ENCODE measurements around the gene NPL.

Gene NPL

DNA sequence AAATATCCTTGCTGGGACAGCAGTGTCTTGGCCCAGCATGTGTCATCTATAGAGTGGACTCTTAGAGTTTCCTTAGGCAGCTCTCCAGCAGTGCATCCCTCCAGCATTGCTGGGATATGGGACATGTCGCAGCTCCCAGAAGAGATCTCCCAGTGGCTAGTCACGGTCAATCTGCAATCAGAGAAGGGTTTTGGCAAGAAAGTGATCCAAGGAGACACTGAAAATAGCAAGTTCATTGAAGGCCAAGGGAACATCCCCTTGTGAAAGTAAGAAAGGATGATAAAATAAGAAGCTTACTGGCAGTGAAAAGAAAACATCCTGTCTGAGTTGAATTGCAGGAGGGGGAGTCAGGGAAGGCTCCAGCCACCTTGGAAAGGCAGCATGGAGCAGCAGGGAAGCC is 19.3 kb upstream of the NPL start:
- no peak overlapping the region for H3K4me2 ChIP-seq (ENCODE audit: low read length)
- no peak overlapping the region for H3K4me3 ChIP-seq (ENCODE audit: low read depth, low read length, poor library complexity, severe bottlenecking)
- TF ChIP-seq, protein P1, sequence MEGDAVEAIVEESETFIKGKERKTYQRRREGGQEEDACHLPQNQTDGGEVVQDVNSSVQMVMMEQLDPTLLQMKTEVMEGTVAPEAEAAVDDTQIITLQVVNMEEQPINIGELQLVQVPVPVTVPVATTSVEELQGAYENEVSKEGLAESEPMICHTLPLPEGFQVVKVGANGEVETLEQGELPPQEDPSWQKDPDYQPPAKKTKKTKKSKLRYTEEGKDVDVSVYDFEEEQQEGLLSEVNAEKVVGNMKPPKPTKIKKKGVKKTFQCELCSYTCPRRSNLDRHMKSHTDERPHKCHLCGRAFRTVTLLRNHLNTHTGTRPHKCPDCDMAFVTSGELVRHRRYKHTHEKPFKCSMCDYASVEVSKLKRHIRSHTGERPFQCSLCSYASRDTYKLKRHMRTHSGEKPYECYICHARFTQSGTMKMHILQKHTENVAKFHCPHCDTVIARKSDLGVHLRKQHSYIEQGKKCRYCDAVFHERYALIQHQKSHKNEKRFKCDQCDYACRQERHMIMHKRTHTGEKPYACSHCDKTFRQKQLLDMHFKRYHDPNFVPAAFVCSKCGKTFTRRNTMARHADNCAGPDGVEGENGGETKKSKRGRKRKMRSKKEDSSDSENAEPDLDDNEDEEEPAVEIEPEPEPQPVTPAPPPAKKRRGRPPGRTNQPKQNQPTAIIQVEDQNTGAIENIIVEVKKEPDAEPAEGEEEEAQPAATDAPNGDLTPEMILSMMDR (IDR thresholded peaks at IDR 0.05; ENCODE audit: low read length): no peak
- TF ChIP-seq EZH2 (IDR thresholded peaks at IDR 0.05; ENCODE audit: borderline replicate concordance, low read length): no peak
- H3K27ac ChIP-seq (ENCODE audit: low read depth, low read length, poor library complexity, severe bottlenecking): no peak overlapping the region
- H3K79me2 ChIP-seq (ENCODE audit: insufficient read depth, low read length): no peaks in the 10 kb centered on the region
- H3K27me3 ChIP-seq (ENCODE audit: insufficient read depth, low read length): no peaks in the 10 kb centered on the region
- no peaks in the 10 kb centered on the region for H3K4me1 ChIP-seq (ENCODE audit: insufficient read depth, low read length, severe bottlenecking)
- H3K9ac ChIP-seq (ENCODE audit: low read length): no peak overlapping the region
- H3F3A ChIP-seq (ENCODE audit: insufficient read depth, low read length): no peaks in the 10 kb centered on the region
- no peak overlapping the region for H2AFZ ChIP-seq (ENCODE audit: low read length)
- no peaks in the 10 kb centered on the region for H4K20me1 ChIP-seq (ENCODE audit: insufficient read depth, low read length)
- H3K9me2 ChIP-seq (ENCODE audit: low read depth, low read length): no peaks in the 10 kb centered on the region
- no peaks in the 10 kb centered on the region for H3K9me3 ChIP-seq (ENCODE audit: low read length)
- no peaks in the 10 kb centered on the region for H3K36me3 ChIP-seq (ENCODE audit: insufficient read depth, low read length)

DNA sequence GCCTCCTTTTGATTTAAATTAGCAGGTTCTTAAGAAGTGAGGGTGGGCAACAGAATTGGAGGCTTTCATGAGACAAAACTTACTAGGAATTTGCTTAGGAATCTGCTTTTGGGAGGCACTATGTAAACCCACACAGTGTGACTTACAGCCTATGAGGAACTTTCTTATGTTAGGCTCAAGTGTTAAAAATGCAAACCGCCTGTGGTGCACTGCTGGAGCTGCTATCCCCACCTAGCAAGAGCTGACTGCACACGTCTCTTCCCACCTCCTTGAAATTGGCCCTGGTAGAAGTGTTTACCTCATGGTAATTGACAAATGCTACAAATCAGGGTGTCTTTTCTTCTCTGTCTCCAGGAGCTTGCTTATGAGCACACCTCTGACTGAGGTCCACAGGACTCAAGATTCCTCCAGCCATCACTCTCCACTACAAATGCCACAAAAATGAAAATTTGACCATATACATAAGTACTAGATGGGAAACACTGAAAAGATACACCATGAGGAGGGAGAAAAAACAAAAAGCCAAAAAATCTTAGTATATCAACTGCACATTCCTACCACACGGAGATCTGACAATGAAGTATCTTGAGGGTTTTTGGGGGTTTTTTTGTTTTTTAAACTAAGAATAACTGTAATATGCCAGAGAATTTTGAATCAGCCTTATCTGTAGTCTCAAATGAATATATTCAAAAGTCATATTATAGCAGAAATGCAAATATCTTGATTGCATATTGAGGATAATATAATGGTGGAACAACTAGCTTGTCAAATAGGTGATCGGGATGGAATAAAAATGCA is 18.2 kb upstream of the NPL start:
- Histone ChIP-seq H3K4me1 (ENCODE audit: insufficient read depth, low read length, severe bottlenecking) (no peaks in the 10 kb centered on the region), H3K79me2 (ENCODE audit: insufficient read depth, low read length) (no peaks in the 10 kb centered on the region), H3K4me3 (ENCODE audit: low read depth, low read length, poor library complexity, severe bottlenecking) (no peak overlapping the region), H3K4me2 (ENCODE audit: low read length) (no peak overlapping the region), H3K9ac (ENCODE audit: low read length) (no peak overlapping the region), H3K9me2 (ENCODE audit: low read depth, low read length) (no peaks in the 10 kb centered on the region), H3K9me3 (ENCODE audit: low read length) (no peaks in the 10 kb centered on the region), H4K20me1 (ENCODE audit: insufficient read depth, low read length) (no peaks in the 10 kb centered on the region), H3K27me3 (ENCODE audit: insufficient read depth, low read length) (no peaks in the 10 kb centered on the region), H2AFZ (ENCODE audit: low read length) (no peak overlapping the region), H3K36me3 (ENCODE audit: insufficient read depth, low read length) (no peaks in the 10 kb centered on the region), H3F3A (ENCODE audit: insufficient read depth, low read length) (no peaks in the 10 kb centered on the region), H3K27ac (ENCODE audit: low read depth, low read length, poor library complexity, severe bottlenecking) (no peak overlapping the region)
- TF ChIP-seq EZH2 (IDR thresholded peaks at IDR 0.05; ENCODE audit: borderline replicate concordance, low read length): no peak
- TF ChIP-seq, protein P1 (IDR thresholded peaks at IDR 0.05; ENCODE audit: low read length): no peak

- H2AFZ ChIP-seq (ENCODE audit: low read length): no peak overlapping the region
Measured at GRCh38 chr1:182777386-182777785, 12.2 kb upstream of the NPL start.

More at GRCh38 chr1:182777386-182777785, 12.2 kb upstream of the NPL start:
- Histone ChIP-seq H3K4me1 (ENCODE audit: insufficient read depth, low read length, severe bottlenecking) (peaks cover 18% of the 10 kb centered on the region), H3F3A (ENCODE audit: insufficient read depth, low read length) (no peaks in the 10 kb centered on the region), H3K27me3 (ENCODE audit: insufficient read depth, low read length) (no peaks in the 10 kb centered on the region), H3K4me3 (ENCODE audit: low read depth, low read length, poor library complexity, severe bottlenecking) (no peak overlapping the region), H3K4me2 (ENCODE audit: low read length) (no peak overlapping the region), H4K20me1 (ENCODE audit: insufficient read depth, low read length) (no peaks in the 10 kb centered on the region), H3K9ac (ENCODE audit: low read length) (no peak overlapping the region), H3K79me2 (ENCODE audit: insufficient read depth, low read length) (no peaks in the 10 kb centered on the region), H3K9me3 (ENCODE audit: low read length) (no peaks in the 10 kb centered on the region), H3K27ac (ENCODE audit: low read depth, low read length, poor library complexity, severe bottlenecking) (no peak overlapping the region), H3K9me2 (ENCODE audit: low read depth, low read length) (no peaks in the 10 kb centered on the region), H3K36me3 (ENCODE audit: insufficient read depth, low read length) (no peaks in the 10 kb centered on the region)
- TF ChIP-seq, protein P1 (IDR thresholded peaks at IDR 0.05; ENCODE audit: low read length): no peak
- no peak for TF ChIP-seq EZH2 (IDR thresholded peaks at IDR 0.05; ENCODE audit: borderline replicate concordance, low read length)

Measured in OCI-LY1 (cell line).